NCI-H128 (cell line): ENCODE results near the gene UNK.
"Not testable (repeated sequence)": the region's sequence is repeated elsewhere in the genome, so short reads cannot be mapped to it uniquely, and the experiment has no call there.

Experiments
- DNase-seq: peaks from one replicate; lab custom pipeline; 2025; ENCODE audit not compliant: unreplicated experiment; lab: John Stamatoyannopoulos, UW

UNK gene

GRCh38 chr17:75870228-75870627 lies 85.6 kb downstream of the UNK start:
- DNase-seq = not testable (repeated sequence)

GRCh38 chr17:75872434-75873351 lies 88.1 kb downstream of the UNK start:
- no peak for DNase-seq

GRCh38 chr17:75873587-75874322 lies 89.1 kb downstream of the UNK start:
- DNase-seq = no peak

GRCh38 chr17:75874323-75875181 lies 89.9 kb downstream of the UNK start:
- no peak for DNase-seq
